ENCODE data around the gene RAB6A. TPM values are rescaled to one million over a fixed set of nuclear protein-coding genes. Genes with fewer than 3 reads are reported as not detected.
A peak's percentile ranks its signal among the peaks of the same experiment; 100 is the strongest.

The RAB6A gene
- total and polyA plus RNA-seq, 2 of the 8 experiments (the other 6 are each of a cell fraction or from before 2014, with no cell fraction given) = 24.4 to 88.6 TPM

- TF ChIP-seq NRF1 (IDR thresholded peaks at IDR 0.05; ENCODE audit: low read depth, low read length) (0 out of 2 replicates have a peak, but pooled peaks have one; percentile 10), RFX5 (IDR thresholded peaks at IDR 0.05; ENCODE audit: borderline replicate concordance, low read depth, low read length) (no peak), RXRA (IDR thresholded peaks at IDR 0.05; ENCODE audit: insufficient read depth, low read depth, low read length) (no peak), SRF (IDR thresholded peaks at IDR 0.05; ENCODE audit: low read depth, low read length) (peak; percentile 37; the same call in 1 of the 2 replicates), PHF8 (conservative IDR thresholded peaks at IDR 0.05; ENCODE audit: low read depth, low read length) (peak; percentile 84), JUN (IDR thresholded peaks at IDR 0.05; ENCODE audit: low read depth, low read length) (no peak), ASH2L (IDR thresholded peaks at IDR 0.05; ENCODE audit: low read length) (no peak), TEAD4 (IDR thresholded peaks at IDR 0.05; ENCODE audit: low read depth, low read length) (0 out of 2 replicates have a peak, but pooled peaks have one; percentile 45), MAX (IDR thresholded peaks at IDR 0.05) (peak; percentile 76), CHD1 (IDR thresholded peaks at IDR 0.05; ENCODE audit: low read depth, low read length) (no peak), CTCF (IDR thresholded peaks at IDR 0.05; ENCODE audit: control extremely low read depth in 1 of 3, insufficient read depth in 1 of 3, low read depth in 1 of 3, low read length in 3 of 3) (peak; percentile 49 to 57 (median 54)), USF2 (IDR thresholded peaks at IDR 0.05; ENCODE audit: low read length) (no peak), SIN3A (conservative IDR thresholded peaks at IDR 0.05 in 1 of 2, IDR thresholded peaks at IDR 0.05 in 1 of 2; ENCODE audit: low read depth in 1 of 2, low read length in 2 of 2) (0 out of 4 replicates have a peak, but pooled peaks of 1 of the 2 experiments have one; percentile 52), BRCA1 (IDR thresholded peaks at IDR 0.05; ENCODE audit: low read depth, low read length) (no peak), SP1 (IDR thresholded peaks at IDR 0.05; ENCODE audit: low read depth, low read length) (peak; percentile 65; the same call in 1 of the 2 replicates), RBBP5 (IDR thresholded peaks at IDR 0.05; ENCODE audit: borderline replicate concordance, low read depth, low read length) (peak; percentile 94), MAFK (IDR thresholded peaks at IDR 0.05; ENCODE audit: low read depth, low read length) (peak; percentile 6; the same call in 1 of the 2 replicates), SUZ12 (IDR thresholded peaks at IDR 0.05; ENCODE audit: low read length) (peak; percentile 66; the same call in 1 of the 2 replicates), BCL11A (IDR thresholded peaks at IDR 0.05; ENCODE audit: low read depth in 2 of 2, low read length in 2 of 2) (no peak), POLR2AphosphoS5 (IDR thresholded peaks at IDR 0.05; ENCODE audit: low read depth, low read length) (peak; percentile 85; the same call in 1 of the 2 replicates)
Observed at GRCh38 chr11:73760679-73761402, at the start of gene RAB6A (continued).

All from H1 (cell line).